H1 (cell line): Measurements from ENCODE around the gene PDPK1. TPM values are rescaled to one million over a fixed set of nuclear protein-coding genes. Genes with fewer than 3 reads are reported as not detected.
"Not testable (repeated sequence)": the region's sequence is repeated elsewhere in the genome, so short reads cannot be mapped to it uniquely, and the experiment has no call there.

Experiments used
- CTCF ChIA-PET: fragments of 300-600 bp; sonication (Branson Sonifier 250); formaldehyde crosslinking; loops from one replicate; lab custom pipeline; 2021; ENCODE audit not compliant: partially characterized antibody; lab: Charles Lee
- POLR2A ChIA-PET: fragments of 300-600 bp; sonication (Branson Sonifier 250); formaldehyde crosslinking; loops from one replicate; lab custom pipeline; 2021; ENCODE audit warnings: inconsistent platforms; ENCODE audit not compliant: partially characterized antibody; lab: Charles Lee
- DNase-seq, 2 experiments: peaks; one replicate each; pipeline versions ENCODE4 v3.0.0 to v3.0.0-alpha.2; 2010 to 2022; ENCODE audit warnings: low spot score in 2 of 2, low read depth in 1 of 2, mixed read lengths in 1 of 2
- FAIRE-seq: peaks from 2 replicates; lab custom pipeline; 2011; peaks lifted over from hg19 to GRCh38; lab: Jason Lieb, UNC
- H2AFZ ChIP-seq: 2 replicates; pipeline ENCODE4 v1.8.1; 2012; ENCODE audit warnings: low read length, inconsistent platforms
- H2AK5ac ChIP-seq: 2 replicates; pipeline ENCODE4 v1.6.1; 2013; ENCODE audit warnings: low read depth, low read length
- H2BK120ac ChIP-seq: replicated peaks from 2 replicates; pipeline ENCODE3; 2013; ENCODE audit warnings: low read depth, low read length, inconsistent platforms
- H2BK12ac ChIP-seq: 2 replicates; pipeline ENCODE4 v1.6.1; 2013; ENCODE audit warnings: low read depth, low read length
- H2BK15ac ChIP-seq: 2 replicates; pipeline ENCODE4 v1.6.1; 2013; ENCODE audit warnings: low read length
- H2BK20ac ChIP-seq: 2 replicates; pipeline ENCODE4 v1.6.1; 2013; ENCODE audit warnings: low read length
- H2BK5ac ChIP-seq: 2 replicates; pipeline ENCODE4 v1.6.1; 2013; ENCODE audit warnings: low read depth, low read length
- H3K14ac ChIP-seq: 2 replicates; pipeline ENCODE4 v1.6.1; 2013; ENCODE audit warnings: inconsistent platforms; ENCODE audit not compliant: insufficient read length
- H3K18ac ChIP-seq: 2 replicates; pipeline ENCODE4 v1.6.1; 2013; ENCODE audit warnings: low read length; ENCODE audit errors: extremely low read depth
- H3K23ac ChIP-seq: 2 replicates; pipeline ENCODE4 v1.6.1; 2013; ENCODE audit warnings: inconsistent platforms; ENCODE audit not compliant: insufficient read length
- H3K23me2 ChIP-seq: 2 replicates; pipeline ENCODE4 v1.6.1; 2013; ENCODE audit warnings: low read depth, low read length
- H3K27ac ChIP-seq: 2 replicates; pipeline ENCODE4 v1.6.1; 2011; ENCODE audit warnings: low read depth, low read length, inconsistent platforms
- H3K27me3 ChIP-seq, 4 experiments: replicated peaks in 1 of 4; 1 replicate in 1 of 4; 2 replicates in 3 of 4; pipeline versions ENCODE4 v1.6.1 to v1.8.1; 2011 to 2013; ENCODE audit warnings: low read length in 3 of 4, mild to moderate bottlenecking in 3 of 4, inconsistent platforms in 2 of 4, mixed read lengths in 2 of 4, moderate library complexity in 1 of 4; ENCODE audit not compliant: control insufficient read depth in 3 of 4, insufficient read depth in 3 of 4; ENCODE audit errors: extremely low read depth in 1 of 4
- H3K36me3 ChIP-seq, 4 experiments: 2 replicates each; pipeline versions ENCODE4 v1.6.1 to v1.8.1; 2011 to 2013; ENCODE audit warnings: mild to moderate bottlenecking in 4 of 4, low read length in 3 of 4, moderate library complexity in 2 of 4, control low read depth in 1 of 4, inconsistent platforms in 1 of 4; ENCODE audit not compliant: insufficient read depth in 4 of 4, control insufficient read depth in 2 of 4
- H3K4ac ChIP-seq: replicated peaks from 2 replicates; pipeline ENCODE3; 2013; ENCODE audit warnings: low read length, low read depth, mixed read lengths, inconsistent platforms; ENCODE audit not compliant: insufficient read length
- H3K4me1 ChIP-seq, 4 experiments: replicated peaks in 1 of 4; 1 replicate in 1 of 4; 2 replicates in 3 of 4; pipeline versions ENCODE4 v1.6.1 to v1.8.1; 2011 to 2013; ENCODE audit warnings: low read length in 3 of 4, inconsistent platforms in 2 of 4, mixed read lengths in 1 of 4; ENCODE audit not compliant: insufficient read depth in 4 of 4, control insufficient read depth in 3 of 4
- H3K4me2 ChIP-seq, 2 experiments: 2 replicates each; pipeline versions ENCODE4 v1.6.1 to v1.8.1; 2011 to 2013; ENCODE audit warnings: low read depth in 2 of 2, low read length in 2 of 2, control low read depth in 1 of 2, inconsistent platforms in 1 of 2, mild to moderate bottlenecking in 1 of 2; ENCODE audit not compliant: insufficient read depth in 1 of 2
- H3K4me3 ChIP-seq, 4 experiments: fragments of 200-600, 300-600 bp in 1 of 4; sonication (generic), shearing (Covaris generic), sonication (Bioruptor Twin) in 1 of 4; 2 replicates each; pipeline versions ENCODE4 v1.5.1 to v1.8.1; 2011 to 2016; ENCODE audit warnings: low read length in 4 of 4, low read depth in 3 of 4, control low read depth in 2 of 4, inconsistent platforms in 2 of 4, mild to moderate bottlenecking in 2 of 4, mixed read lengths in 1 of 4, moderate library complexity in 1 of 4; ENCODE audit not compliant: insufficient read depth in 2 of 4; ENCODE audit errors: extremely low read depth in 1 of 4
- H3K56ac ChIP-seq: replicated peaks from 2 replicates; pipeline ENCODE3; 2013; ENCODE audit warnings: low read depth, mild to moderate bottlenecking, mixed read lengths, low read length, inconsistent platforms; ENCODE audit not compliant: insufficient read length
- H3K79me1 ChIP-seq: 2 replicates; pipeline ENCODE4 v1.6.1; 2013; ENCODE audit warnings: low read depth, low read length, control low read depth
- H3K79me2 ChIP-seq, 2 experiments: 2 replicates each; pipeline versions ENCODE4 v1.6.1 to v1.8.1; 2012 to 2013; ENCODE audit warnings: low read length in 2 of 2, mild to moderate bottlenecking in 2 of 2, inconsistent platforms in 1 of 2; ENCODE audit not compliant: insufficient read depth in 2 of 2, control insufficient read depth in 1 of 2
- H3K9ac ChIP-seq, 4 experiments: replicated peaks in 1 of 4; 1 replicate in 1 of 4; 2 replicates in 3 of 4; pipeline versions ENCODE4 v1.6.1 to v1.8.1; 2011 to 2013; ENCODE audit warnings: low read depth in 3 of 4, low read length in 3 of 4, control low read depth in 2 of 4, mild to moderate bottlenecking in 2 of 4, moderate library complexity in 2 of 4, inconsistent platforms in 1 of 4; ENCODE audit errors: extremely low read depth in 1 of 4
- H3K9me3 ChIP-seq, 2 experiments: 2 replicates each; pipeline versions ENCODE4 v1.6.1 to v1.8.1; 2012 to 2013; ENCODE audit warnings: mild to moderate bottlenecking in 2 of 2, moderate library complexity in 2 of 2, control low read depth in 1 of 2, inconsistent platforms in 1 of 2, low read depth in 1 of 2, low read length in 1 of 2, mixed read lengths in 1 of 2; ENCODE audit not compliant: insufficient read depth in 2 of 2
- H4K20me1 ChIP-seq, 2 experiments: replicated peaks in 1 of 2; 2 replicates each; pipeline versions ENCODE3 to v1.8.1; 2011 to 2013; ENCODE audit warnings: inconsistent platforms in 2 of 2, low read length in 2 of 2, mild to moderate bottlenecking in 1 of 2; ENCODE audit not compliant: insufficient read depth in 2 of 2, control insufficient read depth in 1 of 2
- H4K5ac ChIP-seq: 2 replicates; pipeline ENCODE4 v1.6.1; 2013; ENCODE audit warnings: low read length, low read depth, mixed read lengths, inconsistent platforms; ENCODE audit not compliant: insufficient read length
- H4K8ac ChIP-seq: 2 replicates; pipeline ENCODE4 v1.8.0; 2013; ENCODE audit warnings: mild to moderate bottlenecking, moderate library complexity, low read length, inconsistent platforms; ENCODE audit not compliant: insufficient read depth; ENCODE audit errors: extremely low read depth
- H4K91ac ChIP-seq: replicated peaks from 2 replicates; pipeline ENCODE3; 2013; ENCODE audit warnings: low read length, mixed read lengths, inconsistent platforms; ENCODE audit not compliant: insufficient read length
- WGBS, 2 experiments: shearing (Covaris generic) in 1 of 2; methylation state at CpG; one replicate each; pipeline versions ENCODE4 v1.1.6 to v1.1.7; 2013 to 2015; ENCODE audit warnings: low lambda C conversion rate in 2 of 2, mixed read lengths in 2 of 2, inconsistent platforms in 1 of 2, low coverage in 1 of 2, missing lambda C conversion rate in 1 of 2; ENCODE audit not compliant: insufficient replicate concordance in 2 of 2, insufficient coverage in 1 of 2, insufficient read length in 1 of 2; ENCODE audit errors: extremely low coverage in 1 of 2, missing lambda C conversion rate in 1 of 2; 5-methylcytosine and 5-hydroxymethylcytosine counted together
- polyA plus RNA-seq, 7 experiments: library from polyadenylated mRNA; depleted of rRNA in 3 of 7; stranded (reverse) in 5 of 7; unstranded in 2 of 7; fragments of >200 nt in 5 of 7; fragments of 200-250 nt in 2 of 7; gene quantifications; 1 replicate in 5 of 7; 2 replicates in 1 of 7; 4 replicates in 1 of 7; pipeline versions ENCODE4 v1.2.1 to v1.2.3, GENCODE V29; 2011 to 2013; ENCODE audit warnings: missing spikeins in 2 of 7, mixed read lengths in 2 of 7
- total RNA-seq: library from RNA; stranded (reverse); fragmentation: NEBNext Ultra II Directional; extraction: Animal tissue kit (Norgen Biotek cat#: 25700); gene quantifications from 2 replicates; pipeline ENCODE4 v1.2.1, GENCODE V29; 2021

The PDPK1 gene
- total and polyA plus RNA-seq, 2 of the 8 experiments (the other 6 are each of a cell fraction or from before 2014, with no cell fraction given): 17.1 to 27.8 TPM

DNA sequence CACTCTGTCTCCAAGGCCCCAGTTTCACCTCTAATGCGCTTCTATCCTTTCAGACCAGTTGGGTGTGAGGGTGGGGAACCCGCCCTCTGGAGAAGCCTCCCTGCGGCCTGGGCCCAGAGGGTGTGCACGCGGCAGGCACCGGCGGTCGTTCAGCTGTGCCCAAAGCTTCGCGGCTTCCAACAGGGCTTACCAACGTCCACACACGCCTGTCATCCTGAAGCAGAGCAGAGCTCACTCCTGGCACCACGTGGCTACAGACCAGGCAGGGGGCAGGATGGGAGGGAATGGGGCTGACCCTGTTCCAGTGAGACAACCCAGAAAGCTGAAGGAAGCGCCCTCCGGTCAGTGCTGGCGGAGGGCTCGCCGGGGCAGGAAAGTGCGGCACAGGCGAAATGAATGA, 81.1 kb downstream of the PDPK1 start:
- H3K14ac ChIP-seq, H3K4me1 ChIP-seq, H3K4me2 ChIP-seq, CTCF ChIA-PET, H3K9me3 ChIP-seq, H3K4me3 ChIP-seq, H3K79me2 ChIP-seq, H2BK12ac ChIP-seq, H4K91ac ChIP-seq, DNase-seq, H3K79me1 ChIP-seq, H3K4ac ChIP-seq, H4K5ac ChIP-seq, H2BK20ac ChIP-seq, H3K27me3 ChIP-seq, H3K36me3 ChIP-seq, H3K27ac ChIP-seq, H2BK5ac ChIP-seq, H2BK15ac ChIP-seq, H3K56ac ChIP-seq, H3K18ac ChIP-seq, H4K8ac ChIP-seq, H4K20me1 ChIP-seq, H2AK5ac ChIP-seq, POLR2A ChIA-PET, FAIRE-seq, H2BK120ac ChIP-seq, H3K23me2 ChIP-seq, H2AFZ ChIP-seq, H3K9ac ChIP-seq, H3K23ac ChIP-seq: not testable (repeated sequence)
- no CpG with 5 or more reads among the region's 20 CpGs for WGBS, 2 experiments
